HUES64 (cell line): ENCODE results near the gene RNF141.
A peak's percentile ranks its signal among the peaks of the same experiment; 100 is the strongest.

Source experiments
- H3K27ac ChIP-seq: 2 replicates; pipeline ENCODE4 v1.7.0; 2013; ENCODE audit warnings: low read depth, low read length, inconsistent platforms
- H3K27me3 ChIP-seq: 2 replicates; pipeline ENCODE4 v1.6.1; 2013; ENCODE audit warnings: mild to moderate bottlenecking, low read length; ENCODE audit not compliant: insufficient read depth
- H3K36me3 ChIP-seq: 2 replicates; pipeline ENCODE4 v1.6.1; 2013; ENCODE audit warnings: mild to moderate bottlenecking, low read length; ENCODE audit not compliant: insufficient read depth
- H3K4me1 ChIP-seq: 2 replicates; pipeline ENCODE4 v1.6.1; 2013; ENCODE audit warnings: mild to moderate bottlenecking, low read length, moderate library complexity; ENCODE audit not compliant: insufficient read depth
- H3K4me3 ChIP-seq: 2 replicates; pipeline ENCODE4 v1.5.1; 2013; ENCODE audit warnings: mild to moderate bottlenecking, low read length, moderate library complexity
- H3K9ac ChIP-seq: 2 replicates; pipeline ENCODE4 v1.6.1; 2013; ENCODE audit warnings: mild to moderate bottlenecking, low read depth, low read length
- H3K9me3 ChIP-seq: 2 replicates; pipeline ENCODE4 v1.6.1; 2013; ENCODE audit warnings: low read depth, low read length; ENCODE audit not compliant: insufficient read depth
- WGBS: fragments of 150-250, 120-280 bp; methylation state at CpG from one replicate; pipeline ENCODE4 v1.1.7; 2013; ENCODE audit warnings: missing lambda C conversion rate; 5-methylcytosine and 5-hydroxymethylcytosine counted together

RNF141 gene

DNA sequence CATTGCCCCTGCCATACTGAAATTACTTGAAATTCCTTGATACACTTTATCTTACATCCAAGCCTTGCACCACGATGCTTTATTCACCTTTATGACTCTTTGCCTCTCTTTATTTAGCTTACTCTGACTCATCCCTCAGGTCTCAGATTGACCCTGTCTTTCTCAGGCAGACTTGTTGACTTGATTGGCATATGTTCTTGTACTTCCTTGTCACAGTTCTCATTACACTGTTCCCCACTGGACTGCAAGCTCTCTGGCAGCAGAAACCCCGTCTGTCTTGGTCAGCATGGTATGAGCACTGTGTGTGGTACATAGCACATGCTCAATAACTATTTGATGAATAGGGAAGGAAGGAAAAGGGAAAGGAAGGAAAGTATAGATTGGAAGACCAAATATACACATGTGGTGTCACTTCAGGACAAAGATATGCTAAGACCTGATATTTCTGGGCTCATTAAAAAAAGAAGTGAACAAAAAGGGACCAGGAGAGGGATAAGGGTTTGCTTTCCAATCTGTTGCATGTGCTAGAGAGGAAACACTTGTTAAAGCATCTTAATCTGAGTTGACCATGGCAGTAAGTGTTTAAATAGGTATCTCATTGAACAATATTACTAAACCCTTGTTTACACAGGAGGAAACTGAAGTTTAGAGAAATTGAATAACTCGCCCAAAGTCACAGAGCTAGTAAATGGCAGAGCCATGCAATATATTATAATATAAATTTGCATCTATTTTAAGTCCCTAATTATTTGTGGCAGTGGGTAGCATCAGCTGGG lies 20.2 kb upstream of the RNF141 start:
- Histone ChIP-seq H3K4me3 (no peak overlapping the region), H3K9ac (no peak overlapping the region), H3K27ac (no peak overlapping the region), H3K9me3 (no peaks in the 10 kb centered on the region), H3K27me3 (no peaks in the 10 kb centered on the region), H3K36me3 (no peaks in the 10 kb centered on the region), H3K4me1 (no peaks in the 10 kb centered on the region)
- WGBS, result 87% methylated on average over 2 of the region's 3 CpGs

DNA sequence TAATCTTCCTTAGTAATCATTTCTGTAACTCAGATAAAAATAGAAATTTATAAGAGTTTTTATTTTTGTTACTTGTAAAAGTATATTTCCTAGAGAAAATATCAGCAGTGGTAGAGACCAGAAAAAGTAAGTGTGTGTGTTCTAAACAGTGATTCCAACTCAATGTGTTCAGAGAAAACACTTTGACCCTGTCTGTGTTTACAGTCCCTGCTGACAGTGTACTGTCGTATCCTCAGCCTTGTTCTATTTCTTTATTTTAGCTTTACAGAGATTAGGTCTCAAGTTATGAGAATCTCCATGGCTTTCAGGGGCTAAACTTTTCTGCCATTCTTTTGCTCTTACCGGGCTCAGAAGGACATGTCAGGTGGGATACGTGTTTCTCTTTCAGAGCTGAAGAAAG lies 17.3 kb upstream of the RNF141 start:
- Histone ChIP-seq H3K4me3 (no peak overlapping the region), H3K9me3 (no peaks in the 10 kb centered on the region), H3K27me3 (no peaks in the 10 kb centered on the region), H3K36me3 (no peaks in the 10 kb centered on the region), H3K4me1 (peaks cover 3% of the 10 kb centered on the region; the same call in 1 of the 2 replicates), H3K9ac (no peak overlapping the region), H3K27ac (no peak overlapping the region)
- 96% methylated on average over 3 of the region's 3 CpGs for WGBS

DNA sequence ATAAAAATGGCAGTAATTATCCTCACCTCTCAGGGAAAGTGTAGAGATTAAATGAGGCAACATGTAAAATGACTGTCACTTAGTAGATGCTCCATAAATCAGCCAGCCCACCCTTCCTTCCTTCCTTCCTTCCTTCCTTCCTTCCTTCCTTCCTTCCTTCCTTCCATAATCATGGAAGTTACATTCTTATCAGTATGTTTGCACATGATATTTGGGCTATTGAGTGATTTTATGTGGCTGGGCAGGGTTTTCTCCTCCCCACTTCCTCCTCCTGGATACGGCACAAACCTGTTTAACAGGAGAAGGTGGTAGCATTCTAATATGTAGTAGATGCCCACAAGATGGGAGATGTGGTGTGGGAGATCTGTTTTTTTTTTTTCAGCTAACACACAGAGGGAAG lies 15.6 kb upstream of the RNF141 start:
- H3K9ac ChIP-seq, result no peak overlapping the region
- no peaks in the 10 kb centered on the region for H3K36me3 ChIP-seq
- no peak overlapping the region for H3K27ac ChIP-seq
- peaks cover 3% of the 10 kb centered on the region; the same call in 1 of the 2 replicates for H3K4me1 ChIP-seq
- no peaks in the 10 kb centered on the region for H3K9me3 ChIP-seq
- WGBS, result no CpG with 5 or more reads among the region's 1 CpG
- H3K4me3 ChIP-seq, result no peak overlapping the region
- no peaks in the 10 kb centered on the region for H3K27me3 ChIP-seq

GRCh38 chr11:10551845-10552352 lies 10.9 kb upstream of the RNF141 start:
- Histone ChIP-seq H3K4me3 (no peak overlapping the region), H3K4me1 (peaks cover 3% of the 10 kb centered on the region; the same call in 1 of the 2 replicates), H3K27ac (no peak overlapping the region), H3K27me3 (no peaks in the 10 kb centered on the region), H3K9ac (no peak overlapping the region), H3K9me3 (no peaks in the 10 kb centered on the region), H3K36me3 (no peaks in the 10 kb centered on the region)
- WGBS, result 97% methylated on average over 3 of the region's 3 CpGs

DNA sequence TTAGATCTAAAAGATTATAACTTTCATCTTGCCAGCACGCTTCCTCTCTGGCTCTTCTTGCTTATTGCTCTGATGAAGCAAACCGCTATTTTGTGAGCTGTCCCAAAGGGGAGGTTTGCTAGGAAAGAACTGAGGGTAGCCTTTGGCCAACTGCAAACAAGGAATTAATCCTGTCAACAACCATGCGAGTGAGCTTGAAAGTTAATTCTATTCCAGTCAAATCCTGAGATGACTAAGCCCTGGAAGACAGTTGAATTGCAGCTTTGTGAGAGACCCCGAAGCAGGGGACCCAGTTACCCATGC lies 10.3 kb upstream of the RNF141 start:
- H3K9me3 ChIP-seq, result no peaks in the 10 kb centered on the region
- WGBS, result 96% methylated on average over 4 of the region's 4 CpGs
- H3K9ac ChIP-seq, result no peak overlapping the region
- no peaks in the 10 kb centered on the region for H3K36me3 ChIP-seq
- H3K4me1 ChIP-seq, result peaks cover 3% of the 10 kb centered on the region; the same call in 1 of the 2 replicates
- no peak overlapping the region for H3K4me3 ChIP-seq
- H3K27me3 ChIP-seq, result no peaks in the 10 kb centered on the region
- H3K27ac ChIP-seq, result no peak overlapping the region

- 91% methylated on average over 3 of the region's 3 CpGs for WGBS
- Histone ChIP-seq H3K27me3 (no peaks in the 10 kb centered on the region), H3K4me1 (peaks cover 3% of the 10 kb centered on the region; the same call in 1 of the 2 replicates), H3K9ac (no peak overlapping the region), H3K4me3 (no peak overlapping the region), H3K9me3 (0 out of 2 replicates have a peak, but pooled peaks cover 2% of the 10 kb centered on the region), H3K27ac (no peak overlapping the region), H3K36me3 (no peaks in the 10 kb centered on the region)
Measured at GRCh38 chr11:10550503-10551289, 9.7 kb upstream of the RNF141 start.

GRCh38 chr11:10544491-10545465 lies 3.8 kb upstream of the RNF141 start:
- H3K36me3 ChIP-seq, result no peaks in the 10 kb centered on the region
- WGBS, result 87% methylated on average over 6 of the region's 7 CpGs
- no peak overlapping the region for H3K4me3 ChIP-seq
- no peak overlapping the region for H3K9ac ChIP-seq
- H3K27ac ChIP-seq, result no peak overlapping the region
- H3K4me1 ChIP-seq, result 0 out of 2 replicates have a peak, but pooled peaks cover 4% of the 10 kb centered on the region
- peaks cover 7% of the 10 kb centered on the region; the same call in 1 of the 2 replicates for H3K27me3 ChIP-seq
- peaks cover 17% of the 10 kb centered on the region; the same call in 1 of the 2 replicates for H3K9me3 ChIP-seq

- Histone ChIP-seq H3K9ac (no peak overlapping the region), H3K4me1 (0 out of 2 replicates have a peak, but pooled peaks cover 4% of the 10 kb centered on the region), H3K9me3 (peaks cover 17% of the 10 kb centered on the region; the same call in 1 of the 2 replicates), H3K27ac (no peak overlapping the region), H3K27me3 (peaks cover 12% of the 10 kb centered on the region; the same call in 1 of the 2 replicates), H3K36me3 (no peaks in the 10 kb centered on the region), H3K4me3 (no peak overlapping the region)
- WGBS, result 96% methylated on average over 14 of the region's 14 CpGs
Measured at GRCh38 chr11:10543782-10544181, 2.8 kb upstream of the RNF141 start.

- H3K4me1 ChIP-seq, result 0 out of 2 replicates have a peak, but pooled peaks cover 4% of the 10 kb centered on the region
- no peak overlapping the region for H3K27ac ChIP-seq
- H3K36me3 ChIP-seq, result no peaks in the 10 kb centered on the region
- WGBS, result 97% methylated on average over 3 of the region's 3 CpGs
- H3K9me3 ChIP-seq, result peaks cover 17% of the 10 kb centered on the region; the same call in 1 of the 2 replicates
- no peak overlapping the region for H3K4me3 ChIP-seq
- peaks cover 12% of the 10 kb centered on the region; the same call in 1 of the 2 replicates for H3K27me3 ChIP-seq
- no peak overlapping the region for H3K9ac ChIP-seq
Measured at GRCh38 chr11:10542776-10543175, 1.8 kb upstream of the RNF141 start.

DNA sequence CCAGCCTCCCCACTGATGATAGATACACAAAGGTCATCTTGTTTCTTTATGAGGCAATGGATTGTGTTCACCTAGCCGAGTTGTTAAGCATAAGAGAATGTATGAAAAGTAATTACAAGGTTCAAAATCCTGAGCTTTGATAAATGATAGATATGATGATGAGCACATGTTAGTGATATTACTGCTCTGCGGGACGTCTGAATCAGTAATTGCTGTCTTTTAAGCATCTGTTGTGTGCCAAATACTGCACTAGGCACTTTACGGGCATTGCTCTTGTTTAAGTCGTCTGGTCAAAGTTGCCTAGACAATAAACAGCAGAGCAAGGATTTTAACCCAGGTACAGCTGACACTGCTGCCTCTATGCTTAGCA lies 559 bp upstream of the RNF141 start:
- no peak overlapping the region for H3K27ac ChIP-seq

More for the DNA sequence above, 559 bp upstream of the RNF141 start:
- peaks cover 17% of the 10 kb centered on the region; the same call in 1 of the 2 replicates for H3K9me3 ChIP-seq
- H3K27me3 ChIP-seq, result peaks cover 12% of the 10 kb centered on the region; the same call in 1 of the 2 replicates
- 0 out of 2 replicates have a peak, but pooled peaks cover 4% of the 10 kb centered on the region for H3K4me1 ChIP-seq
- 0 out of 2 replicates have a peak overlapping the region, but pooled peaks have one; percentile 37 for H3K9ac ChIP-seq
- peak overlapping the region; percentile 99 for H3K4me3 ChIP-seq
- WGBS, result 74% methylated on average over 5 of the region's 5 CpGs
- H3K36me3 ChIP-seq, result no peaks in the 10 kb centered on the region
